Umbilical cord (tissue), 2 donors: Measurements from ENCODE around the gene PSMG3. TPM values are rescaled to one million over a fixed set of nuclear protein-coding genes. Genes with fewer than 3 reads are reported as not detected.

ENCODE experiments used
- DNase-seq: peaks from one replicate; pipeline ENCODE4 v3.0.0-alpha.2; 2015; ENCODE audit warnings: low spot score
- total RNA-seq: library from RNA; depleted of rRNA; stranded (reverse); fragments of >200 nt; gene quantifications from one replicate; pipeline ENCODE4 v1.2.3, GENCODE V29; 2014; ENCODE audit warnings: low replicate concordance; ENCODE audit not compliant: insufficient read depth

The PSMG3 gene
- 11.8 TPM for total RNA-seq

DNA sequence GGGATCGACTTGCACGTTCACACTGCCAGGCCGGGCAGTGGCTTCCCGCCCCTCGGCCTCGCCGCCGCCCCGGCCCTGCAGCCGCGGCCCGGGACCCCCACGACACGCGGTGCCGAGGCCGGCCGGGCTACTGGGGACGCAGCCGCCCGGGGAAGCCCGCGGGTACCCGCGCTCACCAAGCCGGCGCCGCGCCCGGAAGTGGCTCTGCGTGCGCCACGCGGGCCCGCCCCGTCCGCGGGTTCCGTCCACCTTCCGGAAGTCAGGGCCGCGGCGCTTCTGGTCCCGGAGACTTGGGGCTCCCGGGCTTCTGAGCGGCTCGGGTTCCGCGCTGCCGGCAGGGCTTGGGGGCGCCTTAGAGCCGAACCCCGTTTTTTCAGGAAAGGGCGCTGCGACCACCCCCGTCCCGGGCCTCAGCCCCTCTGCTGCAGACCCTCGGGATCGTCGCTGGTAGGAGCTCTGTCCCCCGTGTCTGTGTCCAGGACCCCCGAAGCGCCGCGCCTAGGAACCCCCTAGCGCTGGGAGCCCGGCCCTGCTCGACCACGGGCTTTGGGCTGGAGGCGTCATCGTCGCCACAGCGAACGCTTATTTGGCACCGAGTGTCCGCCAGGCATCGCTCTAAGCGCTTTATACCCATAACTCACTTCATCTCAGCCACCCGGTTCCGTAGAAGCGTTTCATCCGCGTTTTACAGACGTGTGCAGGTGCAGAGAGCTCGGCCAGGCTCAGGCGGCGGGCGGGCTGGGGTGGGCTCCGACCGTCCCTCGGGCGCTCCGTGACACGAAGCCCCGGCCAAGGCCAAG lies at the start of gene PSMG3:
Gene PSMG3 (minus strand): TSS at position 200 of the 800 bp plus-strand sequence. CDS start 693 bp downstream, outside the sequence.
- peak; percentile 91 for DNase-seq

DNA sequence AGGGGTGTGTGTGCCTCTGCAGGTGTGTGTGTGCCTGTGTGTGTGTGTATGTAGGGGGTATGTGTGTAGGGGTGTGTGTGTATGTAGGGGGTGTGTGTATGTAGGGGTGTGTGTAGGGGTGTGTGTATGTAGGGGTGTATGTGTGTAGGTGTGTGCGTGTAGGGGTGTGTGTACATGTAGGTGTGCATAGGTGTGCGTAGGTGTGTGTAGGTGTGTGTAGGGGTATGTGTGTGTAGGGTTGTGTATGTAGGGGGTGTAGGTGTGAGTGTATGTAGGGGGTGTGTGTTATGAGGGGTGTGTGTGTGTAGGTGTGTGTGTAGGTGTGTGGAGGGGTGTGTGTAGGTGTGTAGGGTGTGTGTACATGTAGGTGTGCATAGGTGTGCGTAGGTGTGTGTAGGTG lies 48.6 kb upstream of the PSMG3 start:
- DNase-seq, result no peak

GRCh38 chr7:1617957-1618356 lies 48.1 kb upstream of the PSMG3 start:
- no peak for DNase-seq

- DNase-seq, result no peak
Observed at GRCh38 chr7:1616741-1617140, 46.9 kb upstream of the PSMG3 start.

- peak; percentile 66 for DNase-seq
Observed at GRCh38 chr7:1611708-1612241, 41.9 kb upstream of the PSMG3 start.

DNA sequence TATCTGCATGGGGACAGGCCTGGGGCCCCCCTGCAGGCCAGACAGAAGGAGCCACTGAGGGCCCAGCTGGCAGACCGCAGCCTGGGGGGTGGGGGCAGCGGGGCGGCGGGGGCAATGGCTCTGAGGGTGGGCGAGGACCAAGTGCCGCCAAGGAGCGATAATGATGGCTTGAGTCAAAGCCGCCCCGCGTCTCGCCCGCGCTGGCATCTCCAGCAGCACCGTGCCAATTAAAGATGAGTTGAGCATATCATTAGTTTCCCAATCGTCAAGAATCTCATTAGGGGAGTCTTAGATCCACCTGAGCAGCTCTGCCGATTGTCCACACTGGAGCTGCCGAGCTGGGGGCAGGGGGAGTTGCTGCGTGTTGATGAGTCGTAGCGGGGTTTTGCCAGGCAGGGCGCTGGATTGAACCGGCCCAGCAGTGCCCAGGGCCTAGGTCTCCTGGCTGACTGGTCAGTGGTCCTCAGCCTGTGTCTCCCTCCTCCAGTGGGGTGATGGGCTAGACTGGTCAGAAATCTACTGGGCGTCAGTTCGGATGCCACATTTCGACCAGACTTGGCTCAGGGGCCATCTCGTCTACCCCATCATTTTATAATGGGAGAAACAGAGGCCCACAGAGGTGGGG lies 41.0 kb upstream of the PSMG3 start:
- no peak for DNase-seq

- DNase-seq, result no peak
Observed at GRCh38 chr7:1610013-1610677, 40.3 kb upstream of the PSMG3 start.

- no peak for DNase-seq
Observed at GRCh38 chr7:1609023-1609422, 39.2 kb upstream of the PSMG3 start.

- DNase-seq, result no peak
Observed at GRCh38 chr7:1608318-1608717, 38.5 kb upstream of the PSMG3 start.

- no peak for DNase-seq
Observed at GRCh38 chr7:1607696-1608095, 37.9 kb upstream of the PSMG3 start.

DNA sequence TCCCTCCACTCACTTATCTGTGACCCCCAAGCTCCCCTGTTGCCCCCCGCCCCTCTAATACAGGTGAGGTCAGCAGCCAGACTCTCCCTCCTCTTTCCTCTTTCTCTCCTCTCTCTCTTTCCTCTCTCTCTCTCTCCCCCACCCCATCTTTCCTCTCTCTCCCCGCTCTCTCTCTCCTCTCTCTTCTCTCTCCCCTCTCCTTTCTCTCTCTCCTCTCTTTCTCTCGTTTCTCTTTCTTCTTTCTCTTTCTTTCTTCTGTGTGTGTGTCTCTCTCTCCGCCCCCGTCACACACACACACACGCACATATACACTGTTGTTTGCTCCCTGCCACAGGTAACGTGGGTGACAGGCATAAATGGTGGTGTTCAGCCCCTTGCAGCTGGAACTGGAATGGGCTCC lies 37.2 kb upstream of the PSMG3 start:
- no peak for DNase-seq

GRCh38 chr7:1604383-1604782 lies 34.6 kb upstream of the PSMG3 start:
- no peak for DNase-seq

DNA sequence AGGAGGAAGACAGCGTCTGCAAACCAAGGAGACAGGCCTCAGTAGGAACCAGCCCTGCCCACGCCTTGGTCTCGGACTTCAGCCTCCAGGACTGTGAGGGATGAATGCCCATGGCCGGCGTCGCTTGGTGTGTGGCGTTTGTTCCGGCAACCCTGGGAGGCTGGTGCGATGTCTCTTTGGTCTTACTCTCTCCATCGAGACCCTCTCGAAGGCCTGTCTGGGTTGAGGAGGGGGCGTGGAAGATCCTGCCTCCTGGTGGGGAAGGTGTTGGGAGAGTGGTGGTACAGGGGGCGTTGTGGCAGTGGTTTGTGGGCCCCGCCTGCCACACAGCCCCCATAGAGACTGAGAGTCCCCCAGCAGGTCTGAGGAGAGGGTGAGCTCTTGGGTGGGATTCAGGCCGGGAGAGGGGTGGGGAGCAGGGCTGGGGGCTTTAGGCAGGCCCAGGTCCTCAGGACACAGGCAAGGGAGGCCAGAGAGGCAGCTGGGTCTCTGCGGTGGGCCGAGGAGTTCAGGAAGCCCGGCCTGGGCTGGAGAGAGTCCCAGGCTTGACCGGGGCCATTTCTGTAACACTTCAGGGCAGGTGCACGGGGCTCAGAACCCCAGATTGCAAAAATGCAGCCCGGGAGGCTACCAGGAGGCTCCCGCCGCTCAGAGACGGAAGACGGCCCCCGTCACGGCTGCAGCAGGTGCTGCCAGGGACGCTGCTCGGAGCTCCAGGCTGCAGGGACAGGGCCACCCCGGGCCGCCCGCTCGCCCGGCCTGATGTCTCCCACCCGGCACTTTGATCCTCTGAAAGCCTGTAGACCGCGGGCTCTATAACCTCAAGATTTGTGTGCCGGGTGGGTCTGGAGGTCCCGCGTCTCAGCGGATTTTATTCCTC lies 33.8 kb upstream of the PSMG3 start:
- DNase-seq, result no peak

- no peak for DNase-seq
Observed at GRCh38 chr7:1602386-1602785, 32.6 kb upstream of the PSMG3 start.

GRCh38 chr7:1601956-1602355 lies 32.1 kb upstream of the PSMG3 start:
- no peak for DNase-seq

DNA sequence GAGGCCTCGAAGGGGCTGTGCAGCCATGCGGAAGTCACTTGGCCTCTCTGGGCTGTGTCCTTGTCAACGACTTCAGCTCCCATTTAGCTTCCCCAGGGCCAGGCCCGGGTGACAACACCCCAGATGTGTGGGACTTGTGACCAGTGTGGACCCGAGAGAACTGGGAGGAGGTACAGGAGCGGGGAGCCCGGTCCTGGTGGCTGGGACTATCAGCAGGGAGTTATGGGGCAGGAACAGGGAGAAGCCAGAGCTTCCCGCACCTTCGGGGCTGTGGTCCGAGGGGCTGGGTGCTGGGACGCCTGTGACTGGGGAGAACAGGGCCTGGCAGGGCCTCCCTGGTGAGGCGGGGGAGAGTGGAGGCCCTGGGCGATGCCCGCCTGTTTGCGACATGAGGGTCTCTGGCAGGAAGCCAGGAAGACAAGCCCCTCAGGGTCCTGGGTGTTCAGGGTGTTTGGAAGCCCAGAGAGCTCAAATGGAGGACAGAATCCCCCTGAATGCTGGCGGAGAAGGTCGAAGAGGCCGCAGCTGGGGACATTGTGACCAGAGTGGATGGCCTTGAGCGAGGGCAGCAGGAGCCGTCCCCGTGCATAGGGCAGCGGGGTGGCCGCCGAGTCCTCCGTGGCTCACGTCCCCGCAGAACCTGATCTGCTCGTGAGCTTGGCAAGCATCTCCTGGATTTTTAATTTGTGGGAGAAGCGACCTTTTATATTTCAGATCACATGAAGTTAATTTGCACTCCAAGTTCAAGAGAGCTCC lies 30.0 kb upstream of the PSMG3 start:
- DNase-seq, result no peak

GRCh38 chr7:1598961-1599639 lies 29.3 kb upstream of the PSMG3 start:
- no peak for DNase-seq

DNA sequence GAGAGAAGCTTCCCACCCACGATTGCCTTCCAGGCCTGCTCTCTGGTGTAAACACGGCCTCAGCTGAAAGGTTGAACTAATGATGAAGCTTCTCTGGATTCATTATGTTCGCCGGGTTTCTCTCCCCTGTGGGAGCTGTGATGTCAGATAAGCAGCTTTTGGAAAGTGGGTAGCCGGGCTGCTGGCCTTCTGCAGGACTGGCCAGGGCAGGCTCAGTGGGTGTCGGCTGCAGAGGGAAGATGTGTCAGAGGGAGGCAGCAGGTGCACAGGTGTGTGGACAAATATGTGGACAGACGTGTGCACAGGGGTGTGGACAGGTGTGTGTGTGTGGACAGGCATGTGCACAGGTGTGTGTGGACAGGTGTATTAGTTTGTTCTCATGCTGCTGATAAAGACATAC lies 28.5 kb upstream of the PSMG3 start:
- no peak for DNase-seq

GRCh38 chr7:1597791-1598190 lies 28.0 kb upstream of the PSMG3 start:
- DNase-seq, result no peak
